B cell (primary cell): ENCODE results near the gene IMMP2L.

Experiments
- CTCF ChIP-seq: fragments of 200-600 bp; IDR thresholded peaks from one replicate; pipeline ENCODE4 v1.8.0; 2022; ENCODE audit warnings: antibody characterized with exemption, mild to moderate bottlenecking
- EZH2 ChIP-seq: IDR thresholded peaks from 2 replicates; pipeline ENCODE4 v1.6.1; 2012; ENCODE audit warnings: borderline replicate concordance, low read depth, mild to moderate bottlenecking, moderate library complexity, low read length; ENCODE audit not compliant: insufficient read depth, poor library complexity, severe bottlenecking

GRCh38 chr7:111510584-111511378 lies 51.5 kb downstream of the IMMP2L start:
- TF ChIP-seq CTCF: no peak
- no peak for TF ChIP-seq EZH2
